Measurements from ENCODE around the gene SYCP3. TPM values are rescaled to one million over a fixed set of nuclear protein-coding genes. Genes with fewer than 3 reads are reported as not detected.
A peak's percentile ranks its signal among the peaks of the same experiment; 100 is the strongest.

The SYCP3 gene
- total and polyA plus RNA-seq, 2 of the 8 experiments (the other 6 are each of a cell fraction or from before 2014, with no cell fraction given), result 0.02 to 0.07 TPM

DNA sequence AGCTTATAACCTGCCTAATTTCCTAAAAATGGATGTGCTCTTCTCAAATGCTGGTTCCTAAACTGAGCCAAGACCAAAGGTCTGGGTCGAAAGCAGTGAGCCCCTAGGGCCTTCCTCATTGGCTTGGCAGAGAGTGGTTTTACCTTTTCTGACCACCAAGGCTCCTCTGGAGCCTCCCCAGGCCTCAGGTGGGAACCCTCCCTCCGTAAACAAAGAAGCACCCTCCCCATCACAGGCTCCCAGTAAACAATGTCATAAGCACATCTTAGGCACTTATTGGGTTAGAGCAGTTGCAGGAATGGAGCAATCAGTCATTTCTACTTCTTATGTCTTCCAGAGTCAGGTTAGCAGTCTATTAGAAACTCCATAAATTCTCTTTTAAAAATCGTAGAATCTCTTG, 35.8 kb downstream of the SYCP3 start:
- H4K20me1 ChIP-seq (replicated peaks in 1 of 2; ENCODE audit: control insufficient read depth in 1 of 2, insufficient read depth in 2 of 2, low read length in 2 of 2), result no peaks in the 10 kb centered on the region
- H3K4ac ChIP-seq (replicated peaks; ENCODE audit: insufficient read length, low read depth, low read length), result no peak overlapping the region
- no peak overlapping the region for H2BK20ac ChIP-seq (ENCODE audit: low read length)
- no peak overlapping the region for H2BK120ac ChIP-seq (replicated peaks; ENCODE audit: low read depth, low read length)
- ChIA-PET POLR2A (ENCODE audit: partially characterized antibody) (no interaction called here), CTCF (ENCODE audit: partially characterized antibody) (interaction anchor here (0.6 to 1.4 kb wide), 3 partner anchors 19 to 252 kb away, joined by 4 read pairs; no protein-coding TSS in a partner anchor)
- H3K79me1 ChIP-seq (ENCODE audit: low read depth, low read length), result no peaks in the 10 kb centered on the region
- H2BK12ac ChIP-seq (ENCODE audit: low read depth, low read length), result no peak overlapping the region
- no peaks in the 10 kb centered on the region; a peak in 1 of 8 replicates for H3K36me3 ChIP-seq (ENCODE audit: control insufficient read depth in 2 of 4, insufficient read depth in 4 of 4, low read length in 3 of 4)
- WGBS, 2 experiments (ENCODE audit: extremely low coverage in 1 of 2, insufficient coverage in 1 of 2, insufficient read length in 1 of 2, insufficient replicate concordance in 2 of 2, low coverage in 1 of 2, low lambda C conversion rate in 2 of 2, missing lambda C conversion rate in 1 of 2), result 86% methylated on average over 3 of the region's 3 CpGs; no CpG with 5 or more reads in 1 of the 2 experiments
- H3K9ac ChIP-seq (replicated peaks in 1 of 4; ENCODE audit: extremely low read depth in 1 of 4, low read depth in 3 of 4, low read length in 3 of 4), result no peak overlapping the region
- no peak overlapping the region for H3K4me2 ChIP-seq (ENCODE audit: insufficient read depth in 1 of 2, low read depth in 2 of 2, low read length in 2 of 2)
- no peak overlapping the region for H3K23ac ChIP-seq (ENCODE audit: insufficient read length)
- no peak overlapping the region for H4K5ac ChIP-seq (ENCODE audit: insufficient read length, low read depth, low read length)
- H4K8ac ChIP-seq (ENCODE audit: extremely low read depth, insufficient read depth, low read length), result no peak overlapping the region
- no peak overlapping the region for H2BK15ac ChIP-seq (ENCODE audit: low read length)
- no peak overlapping the region for H3K4me3 ChIP-seq (ENCODE audit: extremely low read depth in 1 of 4, insufficient read depth in 2 of 4, low read depth in 3 of 4, low read length in 4 of 4)
- peaks cover 0 to 2% (median 1%) of the 10 kb centered on the region in 4 experiments; a peak in 3 of 7 replicates for H3K4me1 ChIP-seq (replicated peaks in 1 of 4; ENCODE audit: control insufficient read depth in 3 of 4, insufficient read depth in 4 of 4, low read length in 3 of 4)
- no peak overlapping the region for H3K14ac ChIP-seq (ENCODE audit: insufficient read length)
- H3K27me3 ChIP-seq (replicated peaks in 1 of 4; ENCODE audit: control insufficient read depth in 3 of 4, extremely low read depth in 1 of 4, insufficient read depth in 3 of 4, low read length in 3 of 4), result peaks cover 0 to 1% (median 0%) of the 10 kb centered on the region in 4 experiments; a peak in 1 of 7 replicates
- no peak overlapping the region for H2BK5ac ChIP-seq (ENCODE audit: low read depth, low read length)
- no peak overlapping the region for H4K91ac ChIP-seq (replicated peaks; ENCODE audit: insufficient read length, low read length)
- DNase-seq (ENCODE audit: low read depth in 1 of 2, low spot score in 2 of 2) (no peak), FAIRE-seq (no peak)
- TF ChIP-seq, protein P1, sequence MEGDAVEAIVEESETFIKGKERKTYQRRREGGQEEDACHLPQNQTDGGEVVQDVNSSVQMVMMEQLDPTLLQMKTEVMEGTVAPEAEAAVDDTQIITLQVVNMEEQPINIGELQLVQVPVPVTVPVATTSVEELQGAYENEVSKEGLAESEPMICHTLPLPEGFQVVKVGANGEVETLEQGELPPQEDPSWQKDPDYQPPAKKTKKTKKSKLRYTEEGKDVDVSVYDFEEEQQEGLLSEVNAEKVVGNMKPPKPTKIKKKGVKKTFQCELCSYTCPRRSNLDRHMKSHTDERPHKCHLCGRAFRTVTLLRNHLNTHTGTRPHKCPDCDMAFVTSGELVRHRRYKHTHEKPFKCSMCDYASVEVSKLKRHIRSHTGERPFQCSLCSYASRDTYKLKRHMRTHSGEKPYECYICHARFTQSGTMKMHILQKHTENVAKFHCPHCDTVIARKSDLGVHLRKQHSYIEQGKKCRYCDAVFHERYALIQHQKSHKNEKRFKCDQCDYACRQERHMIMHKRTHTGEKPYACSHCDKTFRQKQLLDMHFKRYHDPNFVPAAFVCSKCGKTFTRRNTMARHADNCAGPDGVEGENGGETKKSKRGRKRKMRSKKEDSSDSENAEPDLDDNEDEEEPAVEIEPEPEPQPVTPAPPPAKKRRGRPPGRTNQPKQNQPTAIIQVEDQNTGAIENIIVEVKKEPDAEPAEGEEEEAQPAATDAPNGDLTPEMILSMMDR (IDR thresholded peaks at IDR 0.05; ENCODE audit: control extremely low read depth in 1 of 3, insufficient read depth in 1 of 3, low read depth in 1 of 3, low read length in 3 of 3), result peak in 1 of 3 experiments; percentile 12; a peak in 1 of 4 replicates
- TF ChIP-seq FOSL1 (IDR thresholded peaks at IDR 0.05; ENCODE audit: insufficient read depth, low read depth, low read length), result no peak
- H2AFZ ChIP-seq (ENCODE audit: low read length), result no peak overlapping the region
- H3K27ac ChIP-seq (ENCODE audit: low read depth, low read length), result no peak overlapping the region
- no peaks in the 10 kb centered on the region for H3K23me2 ChIP-seq (ENCODE audit: low read depth, low read length)
- H3K56ac ChIP-seq (replicated peaks; ENCODE audit: insufficient read length, low read depth, low read length), result no peak overlapping the region
- no peak overlapping the region for H2AK5ac ChIP-seq (ENCODE audit: low read depth, low read length)
- peaks cover 0 to 15% of the 10 kb centered on the region in 2 experiments; a peak in 1 of 4 replicates for H3K79me2 ChIP-seq (ENCODE audit: control insufficient read depth in 1 of 2, insufficient read depth in 2 of 2, low read length in 2 of 2)
- no peaks in the 10 kb centered on the region for H3K9me3 ChIP-seq (ENCODE audit: insufficient read depth in 2 of 2, low read depth in 1 of 2, low read length in 1 of 2)
- no peak overlapping the region for H3K18ac ChIP-seq (ENCODE audit: extremely low read depth, low read length)

Measured in H1 (cell line).